Measurements from ENCODE around the gene GABBR2.

GABBR2 gene

DNA sequence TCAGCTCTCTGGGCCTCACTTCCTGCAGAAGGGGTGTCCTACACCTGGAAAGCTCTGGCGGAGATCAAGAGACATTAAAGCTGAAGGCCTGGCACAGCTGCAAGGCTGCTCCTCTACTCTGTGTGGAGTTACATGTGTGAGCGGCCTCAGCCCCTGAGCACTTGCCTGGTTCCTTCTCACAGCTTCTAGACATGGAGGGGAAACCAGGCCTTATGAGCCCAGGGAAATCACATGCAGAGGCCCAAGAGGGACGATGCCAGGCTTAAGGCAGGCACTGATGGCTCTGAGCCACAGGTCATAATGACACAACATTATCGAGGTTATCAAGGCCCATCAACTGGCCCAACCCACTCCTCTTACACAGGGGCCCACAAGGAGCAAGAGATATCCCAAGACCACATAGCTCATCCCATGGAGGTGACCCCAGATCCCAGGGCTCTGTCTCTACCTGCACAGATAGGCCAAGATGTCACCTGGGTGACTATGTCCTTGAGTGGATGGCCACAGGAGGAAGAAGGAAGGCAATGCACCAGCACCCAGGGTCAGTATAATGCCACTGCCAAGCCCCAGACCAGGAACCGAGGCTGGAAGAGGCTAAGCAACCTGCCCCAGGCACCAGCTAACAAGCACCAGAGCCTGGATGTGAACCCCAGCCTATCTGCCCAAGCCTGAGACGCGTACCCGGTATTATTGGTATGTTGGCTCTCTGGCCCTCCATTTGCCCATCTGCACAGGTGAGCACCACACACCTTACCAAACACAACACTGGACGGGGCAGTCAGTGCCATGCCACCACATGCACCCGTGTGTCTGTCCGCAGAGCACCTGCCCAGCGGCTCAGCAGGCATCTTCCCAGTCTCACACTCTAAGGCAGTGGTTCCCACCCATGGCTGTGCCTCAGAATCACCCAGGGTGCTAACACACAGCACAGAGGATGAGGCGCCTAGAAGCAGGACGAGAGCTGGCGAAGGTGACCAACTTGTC, 143.3 kb downstream of the GABBR2 start:
- DNase-seq, result no peak

DNA sequence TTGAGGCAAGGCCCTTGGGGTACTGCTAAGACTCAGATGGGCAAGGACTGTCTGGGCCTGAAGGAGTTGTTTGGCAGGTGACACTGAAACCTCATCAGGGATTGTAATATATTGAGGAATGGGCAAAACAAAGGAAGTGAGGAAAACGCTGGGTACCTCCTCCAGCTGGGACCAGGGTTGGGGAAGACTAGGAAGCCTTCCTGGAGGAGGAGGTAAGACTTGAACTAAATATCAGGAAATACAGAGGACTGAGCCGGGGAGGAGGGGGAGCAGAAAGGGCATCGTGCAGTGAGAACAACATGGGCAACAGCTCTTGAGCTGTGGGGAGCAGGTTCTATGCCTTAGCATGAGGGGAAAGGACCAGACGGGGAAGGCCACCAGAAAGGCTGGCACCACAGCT, 144.0 kb downstream of the GABBR2 start:
- DNase-seq, result no peak

DNA sequence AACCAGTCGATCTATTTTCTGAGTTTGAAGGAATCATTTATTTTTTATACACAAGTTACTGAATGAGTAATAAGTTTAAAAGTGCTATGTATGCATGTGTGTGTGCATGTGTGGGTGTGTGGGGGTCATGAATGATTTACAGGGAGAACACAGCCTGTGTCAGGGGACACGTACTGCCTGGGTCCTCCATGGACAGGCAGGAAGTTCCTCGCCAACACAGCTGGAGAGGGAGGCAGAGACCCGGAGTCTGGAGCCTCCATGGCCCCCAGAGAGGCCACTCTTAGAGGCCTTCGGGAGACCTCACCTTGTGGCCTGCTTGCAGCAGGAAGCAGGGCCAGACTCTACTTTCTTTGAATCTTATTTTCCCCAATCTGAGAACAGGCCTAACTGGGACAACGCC, 144.7 kb downstream of the GABBR2 start:
- DNase-seq, result no peak

DNA sequence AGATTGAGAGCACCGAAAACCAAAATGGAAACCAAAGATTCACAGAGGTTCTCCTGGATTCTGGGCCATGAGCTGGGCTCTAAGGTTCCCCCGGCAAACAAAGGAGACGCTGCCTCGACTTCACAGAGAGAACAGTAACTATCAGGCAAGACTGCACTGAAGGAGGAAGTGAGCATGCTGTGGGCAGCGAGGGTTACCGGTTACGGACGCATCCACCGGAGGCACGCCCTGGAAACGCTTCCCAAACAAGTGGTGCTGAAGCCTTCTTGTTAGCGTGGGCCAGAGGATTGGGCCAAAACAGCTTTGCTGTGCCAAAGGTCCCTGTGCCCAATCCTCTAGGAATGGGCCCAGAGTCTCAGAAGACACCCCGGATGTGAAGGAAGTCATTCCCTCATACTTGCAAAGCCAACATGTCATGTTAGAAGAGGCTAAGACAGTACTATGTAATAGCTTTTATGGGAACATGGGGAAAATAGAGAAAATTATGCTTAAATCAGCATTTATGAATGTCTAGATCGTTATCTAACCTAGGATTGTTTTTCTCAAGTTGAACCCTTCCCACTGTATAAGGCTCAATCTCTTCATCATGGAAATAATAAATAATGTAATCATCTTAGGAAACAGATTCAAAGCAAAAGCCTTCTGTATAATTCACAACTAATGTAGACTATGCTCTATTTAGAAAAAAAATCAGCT, 145.4 kb downstream of the GABBR2 start:
- DNase-seq, result no peak

DNA sequence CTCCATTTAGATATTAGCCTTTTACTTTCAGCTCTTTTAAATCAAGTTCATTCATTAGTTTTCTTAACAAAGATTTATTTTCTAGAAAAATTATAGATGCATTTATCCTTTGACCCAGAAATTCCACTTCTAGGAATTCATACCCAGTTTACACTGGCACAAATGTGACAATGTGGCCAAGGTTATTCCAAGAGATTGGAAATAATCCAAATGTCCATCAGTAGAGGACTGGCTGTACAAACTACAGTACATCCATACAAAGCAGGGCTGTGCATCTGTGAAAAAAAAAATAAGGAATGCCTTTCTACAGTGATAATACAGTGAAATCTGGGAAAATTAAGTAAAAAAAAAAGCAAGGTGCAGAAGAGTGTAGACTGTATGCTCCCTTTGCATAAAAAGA, 149.2 kb downstream of the GABBR2 start:
- no peak for DNase-seq

DNA sequence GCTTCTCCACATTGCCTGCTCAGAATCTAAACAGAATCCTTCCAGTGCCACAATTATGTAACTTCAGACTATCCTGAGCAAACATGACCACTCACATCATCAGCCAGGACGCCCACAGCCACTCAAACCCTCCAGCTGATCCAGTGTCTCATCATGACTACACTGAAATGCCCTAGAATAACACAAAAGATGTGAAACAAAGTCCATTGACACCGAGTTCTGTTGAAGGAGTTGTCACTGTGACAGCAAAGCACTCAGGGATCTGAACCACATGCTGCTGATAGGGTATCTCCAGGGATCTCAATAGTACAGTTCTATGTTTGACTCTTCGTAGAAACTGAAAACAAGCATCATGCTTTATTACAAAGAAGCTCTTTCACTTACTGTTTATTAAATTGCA, 150.2 kb downstream of the GABBR2 start:
- DNase-seq, result no peak

DNA sequence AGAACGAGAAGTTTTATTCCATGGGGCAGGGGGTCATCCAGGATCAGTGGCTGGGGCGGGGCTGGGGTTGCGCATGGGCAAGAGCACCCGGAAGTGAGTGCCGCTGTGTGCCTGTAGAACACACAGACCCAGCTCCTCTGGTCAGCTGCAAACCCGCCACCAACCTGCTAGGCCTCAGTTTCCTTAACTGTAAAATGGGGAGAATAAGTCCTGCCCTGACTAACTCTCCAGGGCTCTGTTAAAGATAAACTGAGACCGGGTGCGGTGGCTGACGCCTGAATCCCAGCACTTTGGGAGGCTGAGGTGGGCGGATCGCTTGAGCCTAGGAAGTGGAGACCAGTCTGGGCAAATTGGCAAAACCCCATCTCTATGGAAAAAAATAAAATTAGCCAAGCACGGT, 152.2 kb downstream of the GABBR2 start:
- no peak for DNase-seq

DNA sequence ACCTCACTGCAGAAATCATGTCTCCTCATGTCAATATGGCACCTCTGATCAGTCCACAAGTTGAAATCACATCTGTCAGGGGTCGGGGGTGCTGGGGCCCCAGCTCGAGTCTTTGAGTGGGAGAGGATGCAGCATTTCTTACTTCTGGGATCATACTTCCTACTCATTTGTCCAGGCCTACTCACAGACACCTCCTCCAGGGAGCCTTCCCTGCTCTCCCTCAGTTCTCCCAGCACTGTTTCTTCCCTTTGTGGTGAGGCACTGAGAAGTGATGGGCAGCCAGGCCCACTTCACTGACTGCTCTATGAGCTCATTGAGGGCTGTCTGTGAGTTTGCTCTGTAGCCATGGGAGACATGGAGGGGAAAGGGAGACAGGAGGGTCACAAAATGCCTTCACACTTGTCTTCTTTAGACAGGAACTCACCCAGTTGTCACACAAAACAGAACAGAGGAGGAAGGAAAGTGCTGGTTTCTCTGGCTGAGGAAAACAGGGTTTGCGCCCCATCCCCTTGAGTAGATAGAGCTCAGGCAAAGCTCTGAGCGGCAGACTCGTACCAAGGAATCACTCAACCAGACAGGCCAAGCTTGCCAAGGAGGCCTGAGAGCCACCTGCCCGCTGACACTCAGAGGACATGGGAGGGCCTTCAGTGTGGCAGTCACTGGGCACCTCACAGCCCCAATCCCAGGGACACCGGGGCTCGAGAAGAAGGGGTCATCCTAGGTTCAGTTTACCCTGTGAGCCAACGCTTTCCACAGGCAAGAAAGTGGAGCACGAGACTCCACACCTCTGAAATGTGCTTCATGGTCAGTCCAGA, 152.9 kb downstream of the GABBR2 start:
- no peak for DNase-seq

DNA sequence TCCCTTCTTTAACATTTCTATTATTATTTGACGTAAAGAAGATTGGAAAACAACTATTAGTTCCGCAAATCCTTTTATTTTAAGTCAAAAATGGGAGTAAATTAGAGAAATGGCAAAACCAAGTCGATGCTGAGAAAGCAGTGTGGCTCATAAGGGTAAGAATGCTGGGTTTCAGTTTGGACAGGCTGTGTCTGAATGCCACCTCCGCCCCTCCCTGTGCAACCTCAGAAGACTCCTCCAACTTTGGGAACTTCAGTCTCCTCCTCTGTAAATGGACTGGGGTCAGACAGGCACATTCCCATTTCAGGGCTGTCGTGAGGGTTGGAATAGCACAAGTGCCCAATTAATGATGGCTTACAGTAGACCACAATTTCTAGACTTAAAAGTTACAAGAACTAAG, 154.0 kb downstream of the GABBR2 start:
- DNase-seq, result no peak

DNA sequence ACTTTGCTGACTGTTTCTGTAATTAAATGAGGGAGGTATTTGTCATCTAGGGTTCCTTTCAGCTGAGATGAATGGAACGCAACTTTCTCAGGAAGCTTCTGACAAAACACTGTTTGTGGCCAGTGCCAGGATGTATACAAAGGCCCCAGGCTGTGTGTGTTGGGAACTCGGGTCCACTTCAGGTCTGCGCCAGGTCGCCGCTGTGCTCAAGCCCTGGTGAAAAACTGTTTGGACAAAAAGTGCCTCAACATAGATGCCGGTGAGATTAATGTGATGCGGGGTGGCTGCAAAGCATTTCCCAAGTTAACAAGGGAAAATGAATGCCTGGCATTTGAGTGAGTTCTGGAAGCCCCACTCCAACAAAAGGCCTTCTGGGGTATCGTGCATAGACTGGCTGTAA, 156.4 kb downstream of the GABBR2 start:
- no peak for DNase-seq

DNA sequence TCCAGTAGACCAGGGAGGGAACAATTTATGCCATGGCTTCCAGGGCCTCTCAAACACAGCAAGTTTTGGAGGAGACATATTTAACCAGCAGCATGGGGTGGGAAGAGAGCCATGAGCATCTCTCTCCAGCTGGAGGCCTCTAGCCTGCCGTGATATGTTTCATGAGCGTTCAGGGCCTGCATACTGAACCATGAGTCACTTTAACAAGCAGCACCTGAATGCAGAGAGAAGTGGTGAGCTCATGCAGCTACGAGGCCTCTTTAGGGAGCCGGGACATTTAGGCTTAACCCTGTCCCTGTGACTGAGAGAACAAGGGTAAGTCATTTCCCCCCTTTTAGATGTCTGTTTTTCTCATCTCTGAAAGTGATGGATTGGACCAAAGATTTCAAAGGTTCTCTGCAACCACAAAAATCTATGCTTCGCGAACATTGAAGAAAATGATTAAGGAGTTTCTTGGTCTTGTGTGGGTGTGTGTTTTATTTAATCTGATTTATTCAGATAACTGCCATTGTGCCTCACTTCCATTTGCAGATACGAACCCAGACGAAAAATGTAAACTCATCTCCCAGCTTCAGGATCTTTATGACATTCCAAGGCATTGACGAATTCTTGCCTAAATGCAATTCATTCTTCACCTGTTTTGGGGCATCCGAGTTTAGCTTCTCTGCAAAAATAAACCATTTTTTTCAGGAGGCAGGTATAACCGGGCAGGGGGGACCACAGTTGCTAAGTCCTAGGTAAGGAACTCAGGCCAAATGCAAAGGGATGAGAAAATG, 157.0 kb downstream of the GABBR2 start:
- DNase-seq, result no peak

DNA sequence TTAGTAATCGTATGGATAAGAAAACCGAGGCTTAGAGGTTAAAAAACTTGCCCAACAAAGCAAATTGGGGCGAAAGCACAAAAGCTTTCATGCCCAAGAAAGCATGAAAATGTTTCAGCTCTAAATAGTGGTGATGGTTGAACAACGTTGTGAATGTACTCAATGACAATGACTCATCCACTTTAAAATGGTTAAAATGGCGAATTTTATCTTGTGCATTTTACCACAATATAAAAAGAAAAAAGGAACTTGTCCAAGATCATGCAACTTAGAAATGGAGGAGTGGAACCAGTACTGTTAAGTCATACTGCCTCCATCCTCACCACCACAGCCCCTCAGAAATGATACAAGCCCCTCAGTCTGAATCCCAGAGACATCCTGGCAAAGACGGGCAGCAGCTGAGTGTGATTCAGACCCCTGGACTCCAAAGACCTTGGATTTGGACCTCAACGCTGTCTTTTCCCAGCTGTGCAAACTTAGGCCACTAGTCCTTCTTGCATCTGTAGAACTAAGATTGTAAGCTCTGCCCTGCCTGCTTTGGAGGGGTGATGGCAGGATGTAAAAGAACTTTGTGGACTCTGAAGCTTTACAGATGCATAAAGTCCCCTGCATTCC, 158.4 kb downstream of the GABBR2 start:
- no peak for DNase-seq

DNA sequence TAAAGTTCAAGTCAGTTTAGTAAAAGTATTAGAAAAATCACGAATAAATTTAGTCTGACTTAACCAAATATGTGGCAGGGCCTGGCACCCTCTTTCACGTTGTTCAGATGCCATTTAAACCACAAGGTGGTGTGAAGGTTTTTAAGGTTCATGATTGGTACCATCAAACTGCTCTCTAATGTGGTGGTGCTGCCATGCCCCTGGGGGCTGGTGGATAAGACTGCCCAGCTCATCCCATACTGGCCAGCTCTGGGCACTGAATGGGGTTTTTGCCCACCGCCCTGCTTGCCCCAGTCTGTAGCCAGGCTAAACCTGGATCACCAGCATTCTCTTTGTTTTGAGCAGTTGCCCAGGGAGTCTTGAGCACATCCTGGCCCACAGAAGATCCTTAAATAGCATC, 159.3 kb downstream of the GABBR2 start:
- DNase-seq, result no peak

DNA sequence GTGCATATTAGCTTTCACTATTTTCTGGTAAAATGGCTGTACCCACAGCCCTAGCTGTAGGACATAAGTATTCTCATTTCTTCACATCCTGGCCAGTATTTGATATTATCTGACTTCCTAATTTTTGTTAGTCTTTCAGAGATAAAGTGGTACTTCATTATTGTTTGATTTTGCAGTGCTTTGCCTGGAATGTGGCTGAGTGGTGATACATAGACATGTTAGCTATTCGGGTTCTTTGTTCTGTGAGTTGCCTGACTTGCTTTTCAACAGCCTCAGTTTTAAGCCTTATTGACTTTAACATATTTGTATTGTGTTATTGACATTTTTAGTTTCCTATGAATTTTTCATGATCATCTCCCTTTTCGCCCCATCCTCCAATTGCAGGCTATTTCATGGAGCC, 161.1 kb downstream of the GABBR2 start:
- no peak for DNase-seq

DNA sequence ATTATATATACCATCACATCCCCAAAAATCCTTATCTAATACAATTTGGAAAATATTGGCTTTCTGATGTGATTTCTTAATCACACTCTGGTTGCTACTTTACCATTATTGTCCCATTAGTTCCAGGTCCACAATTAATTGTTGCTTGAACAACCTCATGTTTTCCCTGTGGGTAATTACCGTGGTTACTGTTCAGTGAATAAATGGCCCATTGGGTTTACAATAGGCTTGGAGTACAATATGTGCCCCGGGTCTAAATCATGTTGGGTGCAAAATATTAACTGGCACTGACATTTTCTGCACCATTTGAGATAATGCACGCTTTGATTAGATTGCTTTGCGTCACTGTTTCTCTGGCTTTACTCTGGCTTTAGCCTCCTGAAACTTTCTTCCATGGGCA, 163.7 kb downstream of the GABBR2 start:
- DNase-seq, result no peak

DNA sequence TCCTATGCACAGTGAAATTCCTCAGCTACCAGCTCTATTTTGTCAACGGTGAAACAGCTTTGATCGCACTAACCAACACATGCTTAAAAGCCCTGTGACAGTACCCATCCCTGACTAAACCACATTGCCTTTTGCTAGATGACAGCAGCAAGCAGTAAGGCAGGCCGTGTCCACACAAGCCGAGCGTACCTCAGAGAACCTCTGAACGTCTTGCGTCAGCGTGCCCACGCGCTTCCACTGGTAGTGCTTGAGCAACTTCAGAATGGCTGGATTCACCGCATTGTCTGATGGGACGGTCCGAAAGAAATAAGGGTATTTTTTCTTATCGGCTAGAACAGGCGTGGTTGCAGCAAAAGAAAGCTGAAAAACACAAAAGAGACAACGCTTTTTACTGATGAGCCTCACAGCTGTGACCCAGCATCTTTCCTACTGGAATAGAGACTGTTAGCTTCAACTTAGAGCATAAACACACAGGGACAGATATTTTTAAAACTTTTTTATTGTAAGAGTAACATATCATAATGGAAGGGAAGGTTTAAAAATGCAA, 167.0 kb downstream of the GABBR2 start:
- DNase-seq, result no peak

DNA sequence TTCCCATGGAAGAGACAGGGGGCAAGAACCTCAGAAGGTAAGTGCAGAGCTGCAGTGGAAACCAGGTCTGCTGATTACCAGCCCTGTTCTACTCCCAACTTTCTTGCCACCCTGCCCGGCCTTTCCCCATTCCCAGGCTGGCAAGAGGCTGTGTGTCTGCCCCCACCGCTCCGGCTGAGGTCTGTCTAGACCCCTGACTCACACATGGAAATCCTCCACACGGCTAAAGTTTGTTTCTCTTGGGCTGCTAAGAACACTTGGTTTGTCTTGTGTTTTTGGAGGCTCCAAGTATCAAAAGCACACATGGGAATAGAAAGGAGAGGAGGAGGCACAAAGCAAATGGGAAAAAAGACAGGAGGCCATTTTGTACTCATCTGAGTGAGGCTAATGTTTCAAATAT, 168.3 kb downstream of the GABBR2 start:
- DNase-seq, result no peak

DNA sequence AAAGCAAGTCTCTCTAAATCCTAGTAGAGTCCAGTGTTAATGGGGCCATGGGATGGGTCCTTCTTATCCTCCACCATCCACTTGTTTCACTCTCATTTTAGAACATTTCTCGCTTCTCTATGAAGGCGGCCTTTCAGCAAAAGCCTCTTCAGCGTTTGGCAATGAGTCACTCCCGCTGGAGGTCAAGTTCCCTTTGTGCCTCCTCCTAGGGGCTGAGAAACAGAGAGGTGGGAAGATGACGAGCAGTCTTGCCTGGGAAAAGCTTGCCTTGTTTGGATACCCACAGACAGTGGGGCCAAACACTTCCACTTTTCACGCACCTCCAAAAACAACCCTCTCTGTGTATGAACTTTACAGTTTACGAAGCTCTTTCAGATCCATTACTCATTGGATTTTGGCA, 168.8 kb downstream of the GABBR2 start:
- no peak for DNase-seq

DNA sequence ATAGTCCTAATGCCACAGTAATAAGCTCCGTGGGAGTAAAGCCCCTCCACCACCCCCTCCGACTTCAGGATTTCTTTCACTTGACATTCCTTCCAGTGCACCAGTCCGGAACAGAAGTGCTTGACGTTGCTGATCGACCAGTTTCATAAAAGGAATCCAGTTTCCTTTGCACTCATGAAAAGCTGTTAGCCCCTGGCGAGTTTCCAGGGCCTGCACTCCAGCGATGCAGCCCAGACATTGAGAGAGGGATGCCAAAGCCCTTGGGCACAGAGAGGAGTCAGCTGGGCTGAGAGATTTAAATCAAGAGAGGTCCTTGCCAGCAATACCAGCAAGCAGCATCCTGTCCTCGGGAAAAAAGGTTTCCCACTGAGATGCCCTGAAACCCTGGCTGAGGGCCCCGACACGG, 170.1 kb downstream of the GABBR2 start:
- peak; percentile 36 to 52 for DNase-seq

DNA sequence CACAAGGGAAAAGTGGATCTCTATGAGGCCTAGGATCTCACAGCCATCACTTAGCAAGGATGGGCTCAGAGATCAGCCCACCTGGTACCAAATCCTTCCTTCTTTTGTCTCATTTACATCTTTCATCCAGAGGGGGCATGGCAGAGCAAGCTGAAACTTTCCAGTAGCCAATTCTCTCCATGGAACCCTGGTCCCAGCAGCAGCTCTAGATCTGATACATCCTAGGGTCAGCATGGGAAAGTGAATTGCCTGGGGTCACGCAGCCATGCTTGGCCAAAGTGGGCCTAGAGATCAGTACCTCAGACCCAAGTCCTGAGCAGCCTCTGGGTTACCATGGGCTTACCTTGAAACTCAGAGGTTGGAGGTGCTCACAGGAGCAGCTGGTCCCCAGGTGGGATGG, 170.5 kb downstream of the GABBR2 start:
- DNase-seq, result peak in 1 of 2 experiments; percentile 1

DNA sequence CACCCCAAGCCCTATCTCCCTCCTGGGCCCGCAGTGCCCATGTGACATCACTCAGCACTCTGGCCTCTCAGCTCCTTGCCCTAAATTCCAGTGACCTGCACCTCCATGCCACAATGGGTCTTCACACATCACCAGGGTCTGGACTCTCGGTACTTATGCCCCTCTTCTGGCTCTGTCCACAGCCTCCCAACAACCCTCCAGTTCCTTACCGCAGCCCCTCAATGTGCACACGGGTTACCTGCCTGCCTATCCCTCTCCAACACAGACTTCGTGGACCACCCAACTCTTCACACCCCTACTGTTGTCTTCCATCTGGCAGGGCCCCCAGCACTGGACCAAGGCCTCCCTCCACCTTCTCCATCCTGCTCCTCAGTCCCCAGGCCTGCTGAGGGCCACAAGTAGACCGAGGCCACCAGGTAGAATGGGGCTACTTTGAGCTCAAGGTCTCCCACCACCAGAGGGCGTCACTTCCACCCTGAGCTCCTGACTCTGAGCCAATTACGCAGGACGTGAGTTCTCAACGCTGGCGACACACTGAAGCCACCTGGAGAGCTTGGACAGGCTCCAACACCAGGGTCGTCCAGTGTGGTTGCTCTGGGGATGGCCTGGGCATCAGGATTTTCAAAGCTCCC, 172.1 kb downstream of the GABBR2 start:
- DNase-seq, result peak; percentile 76 to 85

Data from SHP77 (cell line).